ENCODE measurements around the gene STX17.

The STX17 gene

DNA sequence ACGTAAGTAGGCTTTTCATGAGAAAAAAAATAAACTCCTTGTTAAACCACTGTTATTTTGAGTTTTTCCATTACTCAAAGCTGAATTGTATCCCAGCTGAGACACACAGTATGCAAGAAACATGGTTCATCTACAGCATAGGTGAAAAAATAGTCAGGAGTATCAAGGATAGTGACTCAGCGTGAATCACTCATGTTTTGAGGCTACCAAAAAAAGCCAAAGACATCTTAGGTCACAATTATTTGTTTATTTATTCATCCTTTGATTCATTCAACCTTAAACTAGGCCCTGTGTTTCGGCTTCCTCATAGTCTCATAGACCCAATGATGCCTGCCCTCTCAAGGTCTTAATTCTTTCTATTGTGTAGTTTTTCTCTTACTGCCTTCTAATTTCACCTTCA is 32.9 kb upstream of the STX17 start:
- H3K36me3 ChIP-seq (ENCODE audit: low read length) = no peaks in the 10 kb centered on the region
- TF ChIP-seq EZH2phosphoT487 (conservative IDR thresholded peaks at IDR 0.05; ENCODE audit: low read length) = no peak
- TF ChIP-seq, protein P1, sequence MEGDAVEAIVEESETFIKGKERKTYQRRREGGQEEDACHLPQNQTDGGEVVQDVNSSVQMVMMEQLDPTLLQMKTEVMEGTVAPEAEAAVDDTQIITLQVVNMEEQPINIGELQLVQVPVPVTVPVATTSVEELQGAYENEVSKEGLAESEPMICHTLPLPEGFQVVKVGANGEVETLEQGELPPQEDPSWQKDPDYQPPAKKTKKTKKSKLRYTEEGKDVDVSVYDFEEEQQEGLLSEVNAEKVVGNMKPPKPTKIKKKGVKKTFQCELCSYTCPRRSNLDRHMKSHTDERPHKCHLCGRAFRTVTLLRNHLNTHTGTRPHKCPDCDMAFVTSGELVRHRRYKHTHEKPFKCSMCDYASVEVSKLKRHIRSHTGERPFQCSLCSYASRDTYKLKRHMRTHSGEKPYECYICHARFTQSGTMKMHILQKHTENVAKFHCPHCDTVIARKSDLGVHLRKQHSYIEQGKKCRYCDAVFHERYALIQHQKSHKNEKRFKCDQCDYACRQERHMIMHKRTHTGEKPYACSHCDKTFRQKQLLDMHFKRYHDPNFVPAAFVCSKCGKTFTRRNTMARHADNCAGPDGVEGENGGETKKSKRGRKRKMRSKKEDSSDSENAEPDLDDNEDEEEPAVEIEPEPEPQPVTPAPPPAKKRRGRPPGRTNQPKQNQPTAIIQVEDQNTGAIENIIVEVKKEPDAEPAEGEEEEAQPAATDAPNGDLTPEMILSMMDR (IDR thresholded peaks at IDR 0.05; ENCODE audit: insufficient read depth, low read length, poor library complexity, severe bottlenecking) = no peak
- H3K9me2 ChIP-seq (replicated peaks; ENCODE audit: insufficient read depth, low read length) = no peaks in the 10 kb centered on the region
- no peak overlapping the region for H2AFZ ChIP-seq (ENCODE audit: low read depth, low read length, severe bottlenecking)
- H3K4me3 ChIP-seq (ENCODE audit: insufficient read depth, low read length, poor library complexity, severe bottlenecking) = no peak overlapping the region
- no peaks in the 10 kb centered on the region for H3K9me3 ChIP-seq (ENCODE audit: insufficient read depth, low read length)
- no peaks in the 10 kb centered on the region for H3K27me3 ChIP-seq (ENCODE audit: low read length)
- no peaks in the 10 kb centered on the region for H3F3A ChIP-seq (ENCODE audit: insufficient read depth)
- H3K4me2 ChIP-seq (ENCODE audit: low read depth, low read length, poor library complexity, severe bottlenecking) = no peak overlapping the region
- no peak overlapping the region for H3K9ac ChIP-seq (ENCODE audit: low read length)
- no peak overlapping the region for H3K27ac ChIP-seq (ENCODE audit: low read depth, low read length)
- H4K20me1 ChIP-seq (ENCODE audit: low read depth, low read length) = no peaks in the 10 kb centered on the region
- no peaks in the 10 kb centered on the region for H3K79me2 ChIP-seq (ENCODE audit: insufficient read depth, low read length)

- H3K79me2 ChIP-seq (ENCODE audit: insufficient read depth, low read length) = no peaks in the 10 kb centered on the region
- no peaks in the 10 kb centered on the region for H4K20me1 ChIP-seq (ENCODE audit: low read depth, low read length)
- H3F3A ChIP-seq (ENCODE audit: insufficient read depth) = no peaks in the 10 kb centered on the region
- no peak overlapping the region for H3K27ac ChIP-seq (ENCODE audit: low read depth, low read length)
- H3K4me3 ChIP-seq (ENCODE audit: insufficient read depth, low read length, poor library complexity, severe bottlenecking) = no peak overlapping the region
- H3K9me3 ChIP-seq (ENCODE audit: insufficient read depth, low read length) = no peaks in the 10 kb centered on the region
- H3K9me2 ChIP-seq (replicated peaks; ENCODE audit: insufficient read depth, low read length) = no peaks in the 10 kb centered on the region
- H3K4me2 ChIP-seq (ENCODE audit: low read depth, low read length, poor library complexity, severe bottlenecking) = no peak overlapping the region
- H3K27me3 ChIP-seq (ENCODE audit: low read length) = no peaks in the 10 kb centered on the region
- H3K9ac ChIP-seq (ENCODE audit: low read length) = no peak overlapping the region
- H3K36me3 ChIP-seq (ENCODE audit: low read length) = no peaks in the 10 kb centered on the region
- no peak for TF ChIP-seq EZH2phosphoT487 (conservative IDR thresholded peaks at IDR 0.05; ENCODE audit: low read length)
- TF ChIP-seq, protein P1 (IDR thresholded peaks at IDR 0.05; ENCODE audit: insufficient read depth, low read length, poor library complexity, severe bottlenecking) = no peak
- no peak overlapping the region for H2AFZ ChIP-seq (ENCODE audit: low read depth, low read length, severe bottlenecking)
Observed at GRCh38 chr9:99873943-99874584, 32.4 kb upstream of the STX17 start.

DNA sequence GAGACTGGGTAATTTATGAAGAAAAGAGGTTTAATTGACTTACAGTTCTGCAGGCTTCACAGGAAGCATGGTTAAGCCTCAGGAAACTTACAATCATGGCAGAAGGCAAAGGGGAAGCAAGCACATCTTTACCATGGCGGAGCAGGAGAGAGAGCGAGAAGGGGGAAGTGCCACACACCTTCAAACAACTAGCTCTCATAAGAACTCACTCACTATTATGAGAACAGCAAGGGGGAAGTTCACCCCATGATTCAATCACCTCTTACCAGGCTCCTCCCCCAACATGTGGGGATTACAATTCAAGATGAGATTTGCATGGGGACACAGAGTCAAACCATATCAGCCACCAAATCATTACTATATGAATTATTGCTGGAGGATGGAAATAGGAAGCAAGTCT is 30.3 kb upstream of the STX17 start:
- Histone ChIP-seq H3K9me3 (ENCODE audit: insufficient read depth, low read length) (no peaks in the 10 kb centered on the region), H3K36me3 (ENCODE audit: low read length) (no peaks in the 10 kb centered on the region), H3K4me3 (ENCODE audit: insufficient read depth, low read length, poor library complexity, severe bottlenecking) (no peak overlapping the region), H3K9me2 (replicated peaks; ENCODE audit: insufficient read depth, low read length) (no peaks in the 10 kb centered on the region), H3K79me2 (ENCODE audit: insufficient read depth, low read length) (no peaks in the 10 kb centered on the region), H3F3A (ENCODE audit: insufficient read depth) (no peaks in the 10 kb centered on the region), H3K27me3 (ENCODE audit: low read length) (no peaks in the 10 kb centered on the region), H4K20me1 (ENCODE audit: low read depth, low read length) (no peaks in the 10 kb centered on the region), H3K4me2 (ENCODE audit: low read depth, low read length, poor library complexity, severe bottlenecking) (no peak overlapping the region), H2AFZ (ENCODE audit: low read depth, low read length, severe bottlenecking) (no peak overlapping the region), H3K9ac (ENCODE audit: low read length) (no peak overlapping the region), H3K27ac (ENCODE audit: low read depth, low read length) (no peak overlapping the region)
- TF ChIP-seq EZH2phosphoT487 (conservative IDR thresholded peaks at IDR 0.05; ENCODE audit: low read length) = no peak
- TF ChIP-seq, protein P1 (IDR thresholded peaks at IDR 0.05; ENCODE audit: insufficient read depth, low read length, poor library complexity, severe bottlenecking) = no peak
